NCI-H1105 treated with DMSO at 0.1 percent for 48 hours (cell line): ENCODE results near the gene CNGA1.
"Not testable (repeated sequence)": the region's sequence is repeated elsewhere in the genome, so short reads cannot be mapped to it uniquely, and the experiment has no call there.

ENCODE experiments used
- DNase-seq: peaks from one replicate; lab custom pipeline; 2025; lab: John Stamatoyannopoulos, UW

CNGA1 gene

GRCh38 chr4:48030470-48030869 lies 14.0 kb upstream of the CNGA1 start:
- no peak for DNase-seq

- no peak for DNase-seq
These were observed 12.2 kb upstream of the CNGA1 start for GRCh38 chr4:48028696-48029095.

GRCh38 chr4:48027653-48028052 lies 11.2 kb upstream of the CNGA1 start:
- no peak for DNase-seq

- DNase-seq = no peak
These were observed 8.5 kb upstream of the CNGA1 start for GRCh38 chr4:48025005-48025404.

GRCh38 chr4:48024522-48024921 lies 8.0 kb upstream of the CNGA1 start:
- DNase-seq = no peak

- no peak for DNase-seq
These were observed 5.8 kb upstream of the CNGA1 start for GRCh38 chr4:48022192-48022799.

- no peak for DNase-seq
These were observed 4.6 kb upstream of the CNGA1 start for GRCh38 chr4:48021100-48021499.

GRCh38 chr4:48018112-48018511 lies 1.6 kb upstream of the CNGA1 start:
- no peak for DNase-seq

GRCh38 chr4:48017108-48017571 lies 659 bp upstream of the CNGA1 start:
- DNase-seq = peak; percentile 30

- DNase-seq = no peak
These were observed 803 bp downstream of the CNGA1 start for GRCh38 chr4:48015678-48016077.

GRCh38 chr4:48015216-48015615 lies 1.3 kb downstream of the CNGA1 start:
- DNase-seq = no peak

GRCh38 chr4:48012824-48013223 lies 3.7 kb downstream of the CNGA1 start:
- no peak for DNase-seq

- DNase-seq = no peak
These were observed 4.8 kb downstream of the CNGA1 start for GRCh38 chr4:48011722-48012121.

GRCh38 chr4:48010906-48011305 lies 5.6 kb downstream of the CNGA1 start:
- not testable (repeated sequence) for DNase-seq

GRCh38 chr4:48008021-48008596 lies 8.4 kb downstream of the CNGA1 start:
- no peak for DNase-seq

- DNase-seq = no peak
These were observed 10.7 kb downstream of the CNGA1 start for GRCh38 chr4:48005781-48006180.

GRCh38 chr4:48003568-48003967 lies 12.9 kb downstream of the CNGA1 start:
- DNase-seq = not testable (repeated sequence)

- no peak for DNase-seq
These were observed 14.2 kb downstream of the CNGA1 start for GRCh38 chr4:48002267-48002666.

GRCh38 chr4:47996021-47996420 lies 20.5 kb downstream of the CNGA1 start:
- DNase-seq = no peak

- not testable (repeated sequence) for DNase-seq
These were observed 24.0 kb downstream of the CNGA1 start for GRCh38 chr4:47992475-47992874.

- DNase-seq = no peak
These were observed 26.3 kb downstream of the CNGA1 start for GRCh38 chr4:47990145-47990544.

GRCh38 chr4:47974566-47974965 lies 41.9 kb downstream of the CNGA1 start:
- no peak for DNase-seq

GRCh38 chr4:47972721-47973120 lies 43.8 kb downstream of the CNGA1 start:
- DNase-seq = no peak

GRCh38 chr4:47972181-47972580 lies 44.3 kb downstream of the CNGA1 start:
- no peak for DNase-seq
